GM12891 (cell line): ENCODE results near the gene IP6K3.

ENCODE experiments used
- PAX5 ChIP-seq: IDR thresholded peaks from 2 replicates; pipeline ENCODE4 v1.6.1; 2011; ENCODE audit warnings: low read length, moderate library complexity, mild to moderate bottlenecking; ENCODE audit not compliant: insufficient read depth, severe bottlenecking
- POLR2A ChIP-seq: IDR thresholded peaks from 2 replicates; pipeline ENCODE4 v1.6.1; 2011; ENCODE audit warnings: low read depth, low read length, control low read depth
- POU2F2 ChIP-seq: IDR thresholded peaks from 2 replicates; pipeline ENCODE4 v1.6.1; 2011; ENCODE audit warnings: low read depth, mild to moderate bottlenecking, control low read depth, low read length, moderate library complexity

DNA sequence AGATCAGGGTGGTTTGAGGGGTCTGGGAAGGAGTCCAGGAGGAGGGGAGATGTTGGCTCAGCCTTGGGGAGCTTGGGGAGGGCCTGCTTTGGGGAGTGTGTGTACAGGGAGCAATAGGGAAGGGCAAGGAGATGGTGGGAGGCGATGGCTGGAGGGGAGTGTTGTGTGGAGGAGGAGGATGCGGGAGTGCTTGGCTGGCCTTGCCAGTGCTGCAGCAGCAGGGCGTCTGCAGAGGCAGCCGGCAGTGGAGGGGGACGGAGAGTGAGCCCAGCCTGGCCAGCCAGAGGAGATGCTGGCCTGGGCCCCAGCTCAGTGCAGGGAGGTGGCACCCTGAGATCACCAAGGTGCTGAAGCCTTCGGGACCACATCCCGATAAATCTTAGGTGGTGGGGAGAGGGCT lies 3.9 kb downstream of the IP6K3 start:
- TF ChIP-seq POLR2A (no peak), PAX5 (no peak), POU2F2 (no peak)
